Activated CD8-positive, alpha-beta T cell treated with anti-CD3 and anti-CD28 coated beads for 36 hours (primary cell): ENCODE data around the gene TXLNA. TPM values are rescaled to one million over a fixed set of nuclear protein-coding genes. Genes with fewer than 3 reads are reported as not detected.

ENCODE experiments used
- ATAC-seq: fragments of 200-7000 bp; cut with Tn5 transposase; one replicate; pipeline ENCODE4 v1.10.0; 2021; ENCODE audit warnings: mild to moderate bottlenecking, moderate library complexity
- CTCF ChIA-PET: fragments of 350-600 bp; sonication (Branson Sonifier 250); formaldehyde crosslinking; loops from one replicate; lab custom pipeline; 2021; ENCODE audit warnings: antibody characterized with exemption; lab: Charles Lee
- POLR2A ChIA-PET: fragments of 350-600 bp; sonication (Branson Sonifier 250); formaldehyde crosslinking; loops from one replicate; lab custom pipeline; 2021; ENCODE audit warnings: antibody characterized with exemption; lab: Charles Lee
- DNase-seq: peaks from one replicate; pipeline ENCODE4 v3.0.0-alpha.2; 2020
- H3K27ac Mint-ChIP-seq: one replicate; pipeline ENCODE4 v1.8.0; 2021; ENCODE audit warnings: mild to moderate bottlenecking, mixed read lengths
- H3K27me3 Mint-ChIP-seq: one replicate; pipeline ENCODE4 v1.8.0; 2021; ENCODE audit warnings: mixed read lengths
- H3K36me3 Mint-ChIP-seq: one replicate; pipeline ENCODE4 v1.8.0; 2021; ENCODE audit warnings: low read depth, mixed read lengths
- H3K4me1 Mint-ChIP-seq: one replicate; pipeline ENCODE4 v1.8.0; 2021; ENCODE audit warnings: low read depth, mixed read lengths
- H3K4me3 Mint-ChIP-seq: one replicate; pipeline ENCODE4 v1.8.0; 2021; ENCODE audit warnings: mild to moderate bottlenecking, moderate library complexity, mixed read lengths
- H3K9me3 Mint-ChIP-seq: one replicate; pipeline ENCODE4 v1.8.0; 2021; ENCODE audit warnings: mixed read lengths
- CTCF ChIP-seq: fragments of 200-600 bp; IDR thresholded peaks from one replicate; pipeline ENCODE4 v1.8.0; 2022; ENCODE audit warnings: antibody characterized with exemption, mild to moderate bottlenecking
- intact Hi-C: fragments of 100-400 bp; cut with micrococcal nuclease; formaldehyde crosslinking; loops from one replicate; pipeline ENCODE4 v1.10.0; 2022
- total RNA-seq, 2 experiments: library from RNA; stranded (reverse); gene quantifications; one replicate each; pipeline ENCODE4 v1.2.3, GENCODE V29; 2021

The TXLNA gene
- total RNA-seq, 2 experiments from 2014 or later: 71.5 to 73.3 TPM

DNA sequence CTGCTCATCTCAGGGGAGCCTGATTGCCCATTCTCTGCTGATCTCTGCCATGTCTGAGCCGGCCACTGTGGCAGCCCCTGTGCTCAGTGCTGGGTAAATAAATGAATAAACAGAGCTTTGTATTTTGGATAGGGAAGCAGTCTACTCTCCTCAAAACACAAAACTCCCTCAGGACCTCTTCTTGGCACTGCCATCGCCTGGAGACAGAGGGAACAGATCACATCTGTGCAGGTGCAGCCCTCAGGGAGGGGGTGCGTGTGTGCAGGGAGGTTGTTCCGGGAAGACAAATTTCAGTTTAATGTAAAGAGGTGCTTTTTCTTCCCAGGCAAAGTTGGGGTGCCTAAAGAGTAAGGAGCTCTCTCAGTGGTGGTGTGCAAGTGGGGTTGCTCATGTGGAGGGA lies 59.9 kb downstream of the TXLNA start:
- peaks cover 17% of the 10 kb centered on the region for H3K4me1 Mint-ChIP-seq
- no peak overlapping the region for H3K27ac Mint-ChIP-seq
- H3K4me3 Mint-ChIP-seq: peak overlapping the region; percentile 80
- H3K27me3 Mint-ChIP-seq: no peaks in the 10 kb centered on the region
- intact Hi-C loops: no loop called here
- no peak for TF ChIP-seq CTCF
- POLR2A ChIA-PET: interaction anchor here (0.6 to 5.4 kb wide), 11 partner anchors 8 to 305 kb away, joined by 3 to 84 read pairs (median 4); partner anchors contain the start of genes LCK and MARCKSL1
- no peak for DNase-seq
- no peak for ATAC-seq
- H3K36me3 Mint-ChIP-seq: peaks cover 2% of the 10 kb centered on the region
- CTCF ChIA-PET: interaction anchor here (3.3 to 4.3 kb wide), 3 partner anchors 11 to 24 kb away, joined by 14 to 56 read pairs (median 28); partner anchors contain the start of genes FAM167B and LCK
- H3K9me3 Mint-ChIP-seq: no peaks in the 10 kb centered on the region

GRCh38 chr1:32239790-32240139 lies 60.3 kb downstream of the TXLNA start:
- no peak for TF ChIP-seq CTCF
- H3K9me3 Mint-ChIP-seq: no peaks in the 10 kb centered on the region
- peak overlapping the region; percentile 80 for H3K4me3 Mint-ChIP-seq
- ATAC-seq: no peak
- POLR2A ChIA-PET: interaction anchor here (0.6 to 5.4 kb wide), 14 partner anchors 8 to 305 kb away, joined by 3 to 84 read pairs (median 4); partner anchors contain the start of genes IQCC, LCK and MARCKSL1
- intact Hi-C loops: no loop called here
- H3K36me3 Mint-ChIP-seq: peaks cover 2% of the 10 kb centered on the region
- H3K27ac Mint-ChIP-seq: no peak overlapping the region
- no peak for DNase-seq
- H3K4me1 Mint-ChIP-seq: peaks cover 17% of the 10 kb centered on the region
- CTCF ChIA-PET: interaction anchor here (1.1 to 4.3 kb wide), 6 partner anchors 8 to 161 kb away, joined by 5 to 56 read pairs (median 11); partner anchors contain the start of genes FAM167B, LCK and MARCKSL1
- H3K27me3 Mint-ChIP-seq: no peaks in the 10 kb centered on the region

GRCh38 chr1:32240140-32240951 lies 60.9 kb downstream of the TXLNA start:
- ChIA-PET CTCF (interaction anchor here (0.9 to 4.3 kb wide), 14 partner anchors 9 to 161 kb away, joined by 3 to 56 read pairs (median 6); partner anchors contain the start of genes FAM167B, HDAC1, IQCC and LCK), POLR2A (interaction anchor here (0.6 to 5.4 kb wide), 22 partner anchors 9 to 96 kb away, joined by 3 to 84 read pairs (median 4); partner anchors contain the start of genes HDAC1, IQCC, LCK and MARCKSL1)
- H3K27ac Mint-ChIP-seq: peak overlapping the region; percentile 59
- H3K27me3 Mint-ChIP-seq: no peaks in the 10 kb centered on the region
- H3K9me3 Mint-ChIP-seq: no peaks in the 10 kb centered on the region
- H3K36me3 Mint-ChIP-seq: peaks cover 2% of the 10 kb centered on the region
- H3K4me3 Mint-ChIP-seq: peak overlapping the region; percentile 80
- intact Hi-C loops: no loop called here
- DNase-seq (peak; percentile 67), ATAC-seq (peak; percentile 65)
- peaks cover 17% of the 10 kb centered on the region for H3K4me1 Mint-ChIP-seq
- peak; percentile 33 for TF ChIP-seq CTCF

- Mint-ChIP-seq H3K4me3 (peak overlapping the region; percentile 80), H3K27me3 (no peaks in the 10 kb centered on the region), H3K27ac (peak overlapping the region; percentile 59), H3K4me1 (peaks cover 18% of the 10 kb centered on the region), H3K9me3 (no peaks in the 10 kb centered on the region), H3K36me3 (peaks cover under 1% of the 10 kb centered on the region)
- ATAC-seq (peak; percentile 70), DNase-seq (peak; percentile 66)
- ChIA-PET POLR2A (interaction anchor here (0.7 to 5.4 kb wide), 16 partner anchors 10 to 76 kb away, joined by 3 to 84 read pairs (median 4); partner anchors contain the start of genes HDAC1, IQCC and LCK), CTCF (interaction anchor here (0.9 to 4.3 kb wide), 14 partner anchors 10 to 160 kb away, joined by 3 to 56 read pairs (median 6); partner anchors contain the start of genes FAM167B, HDAC1, IQCC and LCK)
- intact Hi-C loops: no loop called here
- no peak for TF ChIP-seq CTCF
Observed at GRCh38 chr1:32241001-32241763, 61.7 kb downstream of the TXLNA start.
